Thyroid gland (tissue), 4 donors: ENCODE data around the gene KLRB1.

Source experiments
- POLR2A ChIP-seq, 2 donors: fragments of 450-650 bp; IDR thresholded peaks; one replicate each; pipeline ENCODE4 v1.6.1; 2017; ENCODE audit warnings: antibody characterized with exemption in 2 of 2, mild to moderate bottlenecking in 2 of 2, moderate library complexity in 1 of 2
- TF ChIP-seq, protein P1 (sequence below), 6 experiments: fragments of 200-600 bp in 3 of 6; fragments of 450-650 bp in 3 of 6; sonication (generic) in 3 of 6; IDR thresholded peaks; one replicate each; pipeline ENCODE4 v1.5.1; 2016 to 2019; ENCODE audit warnings: antibody characterized with exemption in 6 of 6, mild to moderate bottlenecking in 2 of 6, inconsistent platforms in 1 of 6, moderate library complexity in 1 of 6

DNA sequence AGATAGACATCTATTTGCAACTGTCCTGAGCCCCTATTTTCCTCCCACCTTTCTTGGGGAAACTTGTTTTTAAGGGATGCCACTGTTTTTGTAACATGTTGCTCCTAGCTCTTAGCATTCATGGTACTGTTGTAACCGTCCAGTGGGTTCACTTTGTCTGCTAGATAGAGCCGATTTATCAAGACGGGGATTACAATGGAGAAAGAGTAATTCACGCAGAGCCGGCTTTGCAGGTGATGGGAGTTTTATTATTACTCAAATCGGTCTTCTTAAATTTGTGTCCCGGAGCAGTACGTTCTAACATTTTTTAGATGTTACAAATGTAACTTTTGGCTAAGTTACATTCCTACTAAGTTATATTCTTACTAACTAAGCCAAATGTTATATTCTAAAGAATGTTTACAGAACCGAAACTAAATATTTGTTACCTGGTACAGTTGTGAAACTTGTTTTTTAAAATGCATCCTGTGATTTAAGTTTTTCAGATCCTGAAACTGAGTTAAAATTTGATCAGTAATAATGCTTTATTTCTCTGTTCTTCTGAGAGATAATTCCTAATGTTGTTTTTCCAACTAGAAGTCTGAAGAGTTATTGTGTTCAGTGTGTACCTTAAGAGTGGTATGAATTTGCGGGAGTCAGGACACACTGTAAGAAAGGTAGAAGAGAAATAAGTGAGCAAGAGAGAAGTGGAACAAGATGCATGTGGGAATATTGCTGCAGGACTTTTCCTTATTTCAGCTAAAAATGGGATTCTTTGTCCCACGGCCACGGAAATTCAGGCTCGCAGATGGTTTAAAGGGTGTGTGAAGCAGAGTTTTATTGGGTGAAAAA is 41.2 kb upstream of the KLRB1 start:
- TF ChIP-seq, protein P1, sequence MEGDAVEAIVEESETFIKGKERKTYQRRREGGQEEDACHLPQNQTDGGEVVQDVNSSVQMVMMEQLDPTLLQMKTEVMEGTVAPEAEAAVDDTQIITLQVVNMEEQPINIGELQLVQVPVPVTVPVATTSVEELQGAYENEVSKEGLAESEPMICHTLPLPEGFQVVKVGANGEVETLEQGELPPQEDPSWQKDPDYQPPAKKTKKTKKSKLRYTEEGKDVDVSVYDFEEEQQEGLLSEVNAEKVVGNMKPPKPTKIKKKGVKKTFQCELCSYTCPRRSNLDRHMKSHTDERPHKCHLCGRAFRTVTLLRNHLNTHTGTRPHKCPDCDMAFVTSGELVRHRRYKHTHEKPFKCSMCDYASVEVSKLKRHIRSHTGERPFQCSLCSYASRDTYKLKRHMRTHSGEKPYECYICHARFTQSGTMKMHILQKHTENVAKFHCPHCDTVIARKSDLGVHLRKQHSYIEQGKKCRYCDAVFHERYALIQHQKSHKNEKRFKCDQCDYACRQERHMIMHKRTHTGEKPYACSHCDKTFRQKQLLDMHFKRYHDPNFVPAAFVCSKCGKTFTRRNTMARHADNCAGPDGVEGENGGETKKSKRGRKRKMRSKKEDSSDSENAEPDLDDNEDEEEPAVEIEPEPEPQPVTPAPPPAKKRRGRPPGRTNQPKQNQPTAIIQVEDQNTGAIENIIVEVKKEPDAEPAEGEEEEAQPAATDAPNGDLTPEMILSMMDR (IDR thresholded peaks at IDR 0.05) = no peak
- TF ChIP-seq POLR2A (IDR thresholded peaks at IDR 0.05) = no peak
